Mucosa of stomach (tissue), 1 donor: ENCODE results near the gene MYL2.

Experiments used
- H3K27me3 ChIP-seq: one replicate; pipeline ENCODE4 v1.7.0; 2013; ENCODE audit warnings: mild to moderate bottlenecking, low read length; ENCODE audit not compliant: control insufficient read depth, insufficient read depth
- H3K36me3 ChIP-seq: one replicate; pipeline ENCODE4 v1.7.0; 2013; ENCODE audit warnings: low read length; ENCODE audit not compliant: control insufficient read depth, insufficient read depth
- H3K4me1 ChIP-seq: one replicate; pipeline ENCODE4 v1.7.0; 2013; ENCODE audit warnings: mild to moderate bottlenecking, low read length; ENCODE audit not compliant: control insufficient read depth, insufficient read depth
- H3K4me3 ChIP-seq: one replicate; pipeline ENCODE4 v1.7.0; 2013; ENCODE audit warnings: low read length
- H3K9ac ChIP-seq: one replicate; pipeline ENCODE4 v1.7.0; 2013; ENCODE audit warnings: mild to moderate bottlenecking, low read length, moderate library complexity
- H3K9me3 ChIP-seq: one replicate; pipeline ENCODE4 v1.7.0; 2013; ENCODE audit warnings: mild to moderate bottlenecking, low read length, moderate library complexity; ENCODE audit not compliant: control insufficient read depth
- donor health status: Pancreatic carcinoma.

The MYL2 gene

DNA sequence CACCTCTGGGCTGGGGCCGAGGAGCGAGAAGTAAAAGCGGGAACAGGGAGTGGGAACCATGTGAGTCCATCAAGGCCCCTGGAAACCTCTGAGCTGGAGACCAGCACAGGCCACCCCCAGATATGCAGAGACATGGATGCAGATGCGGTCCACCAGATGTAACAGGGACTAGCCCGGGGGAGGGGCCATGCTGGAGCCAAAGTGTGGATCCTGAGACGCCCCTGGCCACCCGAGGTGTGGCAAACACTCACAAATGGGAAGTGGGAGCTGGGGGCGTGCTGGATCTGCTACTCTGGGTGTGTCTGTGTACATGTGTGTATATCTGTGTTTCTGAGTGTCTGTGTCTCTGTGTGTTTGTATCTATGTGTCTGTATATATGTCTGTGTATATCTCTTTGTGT lies 12.8 kb downstream of the MYL2 start:
- H3K4me1 ChIP-seq: no peaks in the 10 kb centered on the region
- no peaks in the 10 kb centered on the region for H3K9me3 ChIP-seq
- no peak overlapping the region for H3K9ac ChIP-seq
- no peaks in the 10 kb centered on the region for H3K36me3 ChIP-seq
- no peaks in the 10 kb centered on the region for H3K27me3 ChIP-seq
- H3K4me3 ChIP-seq: no peak overlapping the region

DNA sequence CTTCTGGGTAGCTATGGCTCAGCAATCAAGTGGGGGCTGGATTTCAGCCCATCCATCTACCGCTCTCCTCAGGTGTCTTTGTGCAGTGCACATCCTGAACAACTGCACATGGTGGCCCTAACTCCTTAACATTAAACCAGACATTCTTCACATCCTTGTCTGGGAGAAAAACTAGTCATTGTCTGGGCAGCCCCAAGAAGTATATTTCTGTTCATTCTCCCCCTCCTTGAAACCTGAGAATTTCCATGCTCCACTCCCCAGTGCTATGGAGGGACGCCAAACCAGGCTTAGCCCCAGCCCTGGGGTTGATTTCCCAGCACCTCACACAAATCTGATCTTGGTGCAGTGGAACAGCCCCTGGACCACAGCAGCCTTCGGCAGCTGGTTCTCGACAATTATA lies 13.4 kb downstream of the MYL2 start:
- Histone ChIP-seq H3K4me1 (no peaks in the 10 kb centered on the region), H3K9me3 (no peaks in the 10 kb centered on the region), H3K9ac (no peak overlapping the region), H3K27me3 (no peaks in the 10 kb centered on the region), H3K4me3 (no peak overlapping the region), H3K36me3 (no peaks in the 10 kb centered on the region)

DNA sequence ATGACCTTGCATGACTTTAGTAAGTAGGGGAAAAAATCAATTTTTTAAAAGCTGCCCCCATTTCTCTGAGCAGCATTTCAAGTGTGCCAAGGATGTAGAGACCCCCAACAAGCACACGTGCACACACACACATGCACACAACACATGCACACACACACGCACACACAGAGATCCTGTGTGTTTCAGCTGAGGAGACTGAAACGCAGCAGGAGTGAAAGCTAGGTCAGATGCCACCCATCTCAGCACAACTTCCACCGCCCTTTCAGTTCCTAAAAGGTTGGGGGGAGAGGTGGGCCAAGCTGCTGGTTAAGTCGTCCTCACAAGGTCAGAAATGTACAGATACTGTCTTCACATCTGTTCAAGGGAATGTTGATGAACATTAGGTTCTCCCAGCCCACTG lies 13.9 kb downstream of the MYL2 start:
- no peak overlapping the region for H3K9ac ChIP-seq
- no peak overlapping the region for H3K4me3 ChIP-seq
- no peaks in the 10 kb centered on the region for H3K4me1 ChIP-seq
- no peaks in the 10 kb centered on the region for H3K9me3 ChIP-seq
- no peaks in the 10 kb centered on the region for H3K27me3 ChIP-seq
- no peaks in the 10 kb centered on the region for H3K36me3 ChIP-seq

DNA sequence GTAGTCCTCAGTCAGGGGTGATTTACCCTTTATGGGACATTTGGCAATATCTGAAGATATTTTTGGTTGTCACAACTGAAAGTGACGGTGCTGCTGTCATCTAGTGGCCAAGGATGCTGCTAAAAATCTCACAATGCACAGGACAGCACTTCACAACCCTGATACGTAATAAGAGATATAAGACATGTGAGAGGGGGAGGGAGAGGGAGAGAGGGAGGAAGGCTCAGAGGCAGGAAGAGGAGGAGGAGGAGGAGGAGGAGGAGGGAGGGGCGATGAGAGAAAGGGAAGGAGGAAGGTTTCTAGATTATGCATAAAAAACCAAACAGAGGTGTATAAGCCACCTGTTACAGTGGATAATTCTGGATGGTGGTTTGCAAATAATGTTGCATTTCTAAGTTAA lies 14.3 kb downstream of the MYL2 start:
- H3K9ac ChIP-seq: no peak overlapping the region
- no peaks in the 10 kb centered on the region for H3K9me3 ChIP-seq
- H3K4me3 ChIP-seq: no peak overlapping the region
- H3K4me1 ChIP-seq: no peaks in the 10 kb centered on the region
- H3K27me3 ChIP-seq: no peaks in the 10 kb centered on the region
- no peaks in the 10 kb centered on the region for H3K36me3 ChIP-seq

DNA sequence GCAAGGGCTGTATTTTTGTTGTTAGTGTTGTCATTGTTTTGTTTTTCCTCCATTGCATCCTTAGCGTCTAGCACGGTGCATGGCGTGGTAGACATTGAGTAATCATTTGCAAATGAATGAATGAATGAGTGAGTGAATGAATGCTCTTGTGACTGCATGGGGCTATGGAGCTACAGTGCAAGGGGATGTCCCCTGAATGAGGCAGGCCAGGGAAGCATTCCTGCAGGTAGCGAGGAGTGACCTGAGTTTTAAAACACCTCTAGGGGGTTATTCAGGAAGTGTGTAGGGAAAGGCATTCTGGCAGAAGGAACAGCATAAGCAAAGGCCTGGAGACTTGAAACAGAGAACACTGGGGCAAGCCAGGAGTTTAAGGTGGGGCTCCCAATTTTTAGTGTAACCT lies 16.9 kb downstream of the MYL2 start:
- Histone ChIP-seq H3K9me3 (no peaks in the 10 kb centered on the region), H3K4me1 (no peaks in the 10 kb centered on the region), H3K9ac (no peak overlapping the region), H3K27me3 (no peaks in the 10 kb centered on the region), H3K4me3 (no peak overlapping the region), H3K36me3 (no peaks in the 10 kb centered on the region)

DNA sequence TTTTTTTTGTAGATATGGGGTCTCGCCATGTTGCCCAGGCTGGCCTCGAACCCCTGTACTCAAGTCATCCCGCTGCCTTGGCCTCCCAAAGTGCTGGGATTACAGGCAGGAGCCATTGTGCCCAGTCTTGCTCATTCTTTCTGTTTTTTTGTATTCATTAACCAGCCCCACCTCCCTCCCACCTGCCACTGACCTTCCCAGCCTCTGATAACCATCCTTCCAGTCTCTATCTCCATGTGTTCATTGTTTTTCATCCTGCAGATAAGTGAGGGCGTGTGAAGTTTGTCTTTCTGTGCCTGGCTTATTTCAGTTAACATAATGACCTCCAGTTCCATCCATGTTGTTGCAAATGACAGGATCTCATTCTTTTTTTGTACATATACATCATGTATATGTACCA lies 19.0 kb downstream of the MYL2 start:
- no peak overlapping the region for H3K4me3 ChIP-seq
- H3K9me3 ChIP-seq: no peaks in the 10 kb centered on the region
- H3K27me3 ChIP-seq: no peaks in the 10 kb centered on the region
- no peaks in the 10 kb centered on the region for H3K4me1 ChIP-seq
- H3K9ac ChIP-seq: no peak overlapping the region
- H3K36me3 ChIP-seq: no peaks in the 10 kb centered on the region

DNA sequence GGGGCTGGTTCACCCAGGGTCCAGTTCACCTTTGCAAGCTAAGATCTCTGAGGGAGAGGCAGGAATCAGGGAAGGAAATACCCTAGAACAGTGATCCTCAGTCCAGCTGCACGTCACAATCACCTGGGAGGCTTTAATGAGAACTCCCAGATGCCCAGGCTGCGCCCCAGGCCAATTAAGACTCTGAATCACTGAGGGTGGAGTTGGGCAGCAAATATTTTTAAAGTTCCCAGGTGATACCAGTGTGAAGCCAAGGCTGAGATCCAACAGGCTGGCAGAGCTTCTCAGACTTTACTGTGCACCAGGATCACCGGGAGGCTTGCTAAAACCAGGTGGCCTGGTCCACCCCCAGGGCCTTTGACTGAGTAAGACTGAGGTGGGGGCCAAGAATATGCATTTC lies 23.8 kb downstream of the MYL2 start:
- H3K36me3 ChIP-seq: no peaks in the 10 kb centered on the region
- peaks cover 6% of the 10 kb centered on the region for H3K27me3 ChIP-seq
- no peak overlapping the region for H3K9ac ChIP-seq
- no peaks in the 10 kb centered on the region for H3K4me1 ChIP-seq
- H3K9me3 ChIP-seq: no peaks in the 10 kb centered on the region
- no peak overlapping the region for H3K4me3 ChIP-seq

DNA sequence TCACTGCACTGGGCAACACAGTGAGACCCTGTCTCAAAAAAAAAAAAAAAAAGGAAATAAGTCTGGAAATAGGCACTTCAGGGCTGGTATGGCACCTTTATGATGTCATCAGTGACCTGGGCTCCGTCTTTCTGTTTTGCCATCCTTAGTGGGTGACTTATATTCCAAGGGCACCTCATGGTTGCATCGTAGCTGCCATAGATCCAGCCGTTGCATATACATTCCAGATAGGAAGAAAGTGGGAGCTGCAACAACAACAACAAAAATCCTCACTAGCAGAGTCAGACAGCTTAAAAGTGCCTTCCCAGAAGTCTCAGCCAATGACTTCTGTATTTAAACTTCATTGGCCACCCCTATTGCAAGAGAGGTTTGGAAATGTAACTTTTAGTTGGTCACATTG lies 26.4 kb downstream of the MYL2 start:
- Histone ChIP-seq H3K9me3 (no peaks in the 10 kb centered on the region), H3K36me3 (no peaks in the 10 kb centered on the region), H3K4me3 (no peak overlapping the region), H3K27me3 (peaks cover 6% of the 10 kb centered on the region), H3K4me1 (no peaks in the 10 kb centered on the region), H3K9ac (no peak overlapping the region)

DNA sequence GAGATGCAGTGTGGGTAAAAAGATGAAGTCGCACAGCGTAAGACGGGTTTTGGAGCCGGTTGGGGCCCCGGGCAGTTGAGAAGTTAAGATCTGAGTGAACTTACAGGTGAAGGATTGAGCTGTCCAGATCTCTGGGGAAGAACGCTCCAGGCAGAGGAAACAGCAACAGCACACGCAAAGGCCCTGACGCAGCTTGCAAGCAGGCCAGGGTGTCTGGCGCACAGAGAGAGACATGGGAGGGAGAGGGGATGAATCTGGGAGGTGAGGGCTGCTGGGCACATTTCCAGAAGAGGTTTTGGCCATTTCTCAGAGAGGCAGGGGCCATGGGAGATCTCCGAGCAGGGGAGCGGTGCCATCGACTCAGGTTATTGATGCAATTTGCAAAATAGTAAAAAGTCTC lies 31.0 kb downstream of the MYL2 start:
- no peak overlapping the region for H3K9ac ChIP-seq
- H3K4me1 ChIP-seq: no peaks in the 10 kb centered on the region
- H3K4me3 ChIP-seq: no peak overlapping the region

DNA sequence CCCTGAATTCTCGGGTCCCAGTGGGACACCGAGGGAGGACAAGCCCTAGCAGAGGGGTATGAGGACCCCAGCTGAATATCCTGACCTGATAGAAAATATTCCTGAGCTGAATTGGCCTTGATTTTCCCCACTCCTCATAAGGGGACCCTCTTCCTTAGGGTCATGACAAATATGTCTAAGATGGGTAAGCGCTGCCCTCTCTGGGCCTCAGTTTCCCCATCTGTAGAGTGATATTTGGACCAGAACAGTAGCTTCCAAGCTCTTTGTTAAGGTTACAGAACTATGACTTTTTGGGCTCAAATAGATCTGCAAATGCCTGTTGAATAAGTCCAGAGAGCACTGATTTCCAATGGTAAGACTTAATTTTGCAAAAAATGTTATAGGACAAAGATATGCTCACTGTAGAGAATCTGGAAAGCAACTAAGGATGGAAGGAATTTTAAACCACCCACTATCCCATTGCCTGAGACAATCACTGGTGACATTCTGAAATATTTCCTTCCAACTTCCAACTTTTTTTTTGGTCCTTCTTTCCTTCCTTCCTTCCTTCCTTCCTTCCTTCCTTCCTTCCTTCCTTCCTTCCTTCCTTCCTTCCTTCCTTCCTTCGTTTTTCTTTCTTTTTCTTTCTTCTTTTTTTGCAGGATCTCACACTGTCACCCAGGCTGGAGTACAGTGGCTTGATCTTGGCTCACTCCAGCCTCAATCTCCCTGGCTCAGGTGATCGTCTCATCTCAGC lies 32.0 kb downstream of the MYL2 start:
- no peak overlapping the region for H3K4me3 ChIP-seq

More for the DNA sequence above, 31.0 kb downstream of the MYL2 start:
- H3K36me3 ChIP-seq: no peaks in the 10 kb centered on the region
- H3K27me3 ChIP-seq: peaks cover 6% of the 10 kb centered on the region
- no peaks in the 10 kb centered on the region for H3K9me3 ChIP-seq

DNA sequence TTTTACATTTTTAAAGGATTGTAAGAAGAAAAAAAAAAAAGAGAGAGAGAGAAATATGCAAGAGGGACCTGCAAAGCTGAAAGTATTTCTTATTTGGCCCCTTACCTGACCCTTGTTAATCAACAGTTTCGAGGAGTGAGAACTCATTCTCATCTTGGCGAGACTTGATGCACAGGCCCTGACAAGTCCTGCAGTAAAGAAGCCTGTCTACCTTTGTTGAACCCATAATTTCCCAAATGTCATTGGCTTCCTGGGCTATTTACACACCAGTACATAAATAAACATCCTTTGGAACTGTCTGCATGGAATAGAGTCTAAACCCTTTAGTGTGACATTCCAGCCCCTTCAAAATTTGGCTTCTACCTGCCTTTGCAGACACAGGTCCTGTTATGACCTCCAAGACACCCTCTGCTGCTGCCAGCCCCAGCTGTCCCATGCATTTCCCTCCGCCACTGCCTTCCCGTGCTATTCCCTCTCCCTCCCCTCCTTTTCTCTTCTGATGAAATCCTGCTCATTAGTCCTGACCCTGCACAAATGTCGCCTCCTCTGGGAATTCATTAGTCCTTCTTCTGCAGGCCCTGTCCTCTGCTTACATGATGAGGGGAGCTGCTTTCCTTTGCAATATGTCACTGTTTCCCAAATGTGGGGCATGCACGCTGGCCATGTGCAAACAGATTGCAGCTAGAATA lies 35.1 kb downstream of the MYL2 start:
- no peak overlapping the region for H3K9ac ChIP-seq
- H3K9me3 ChIP-seq: no peaks in the 10 kb centered on the region
- no peaks in the 10 kb centered on the region for H3K27me3 ChIP-seq
- no peak overlapping the region for H3K4me3 ChIP-seq
- no peaks in the 10 kb centered on the region for H3K4me1 ChIP-seq
- no peaks in the 10 kb centered on the region for H3K36me3 ChIP-seq

More for the DNA sequence above, 32.0 kb downstream of the MYL2 start:
- peaks cover 5% of the 10 kb centered on the region for H3K27me3 ChIP-seq
- peak overlapping the region; percentile 68 for H3K9ac ChIP-seq
- H3K4me1 ChIP-seq: no peaks in the 10 kb centered on the region
- no peaks in the 10 kb centered on the region for H3K36me3 ChIP-seq
- H3K9me3 ChIP-seq: no peaks in the 10 kb centered on the region

DNA sequence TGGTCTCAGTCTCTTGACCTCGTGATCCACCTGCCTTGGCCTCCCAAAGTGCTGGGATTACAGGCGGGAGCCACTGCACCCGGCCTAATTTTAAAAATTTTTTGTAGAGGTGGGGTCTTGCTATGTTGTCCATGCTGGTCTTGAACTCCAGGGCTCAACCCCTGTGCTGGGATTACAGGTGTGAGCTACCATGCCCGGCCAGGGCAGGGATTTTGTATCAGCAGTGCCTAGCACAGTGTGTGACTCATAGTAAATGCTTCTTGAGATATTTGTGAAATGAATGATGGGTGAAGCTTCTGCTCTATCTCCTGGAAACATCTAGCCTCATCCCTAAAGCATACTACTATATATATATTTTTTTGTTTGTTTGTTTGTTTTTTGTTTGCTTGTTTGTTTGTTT lies 37.1 kb downstream of the MYL2 start:
- Histone ChIP-seq H3K36me3 (no peaks in the 10 kb centered on the region), H3K4me1 (no peaks in the 10 kb centered on the region), H3K4me3 (no peak overlapping the region), H3K27me3 (no peaks in the 10 kb centered on the region), H3K9ac (no peak overlapping the region), H3K9me3 (no peaks in the 10 kb centered on the region)
